GM19035 (cell line): Measurements from ENCODE around the gene SLC15A2.

ENCODE experiments used
- ATAC-seq: cut with Tn5 transposase; IDR thresholded peaks from one replicate; pipeline ENCODE4 v1.9.1; 2021; ENCODE audit not compliant: unreplicated experiment

SLC15A2 gene

DNA sequence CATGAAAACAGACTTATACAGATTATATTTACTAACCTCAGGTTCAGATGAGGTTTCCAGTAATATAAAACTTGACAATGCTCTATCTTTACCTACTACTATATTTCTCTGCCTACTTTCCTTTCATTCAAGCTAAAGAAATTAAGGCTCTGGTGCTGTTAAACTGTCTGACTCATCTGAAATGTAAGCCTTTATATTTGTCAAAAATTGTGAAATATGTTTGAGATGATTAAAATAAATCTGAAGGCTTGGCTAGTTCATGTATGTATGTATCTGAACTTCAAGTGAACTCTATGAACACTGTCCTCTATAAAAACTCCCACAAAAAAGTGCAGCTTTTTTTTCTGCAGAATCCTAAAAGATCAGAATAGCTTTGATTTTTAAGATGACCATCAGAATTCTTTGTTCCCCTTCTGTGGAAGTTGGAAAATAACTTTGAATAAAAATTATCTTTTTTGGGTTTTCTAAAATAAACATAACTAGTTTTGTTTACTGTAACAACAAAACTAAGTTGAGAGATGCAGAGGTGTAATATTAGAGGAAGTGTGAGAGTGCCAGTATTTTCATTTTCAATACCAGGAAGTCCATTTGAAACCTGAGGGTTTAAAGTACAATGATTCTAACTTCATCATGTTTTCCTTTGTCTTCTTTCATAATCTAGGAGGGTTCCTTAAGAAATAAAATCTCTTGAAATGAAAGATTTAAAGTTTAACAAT, 85.7 kb downstream of the SLC15A2 start:
- ATAC-seq = peak; percentile 70

- peak; percentile 19 for ATAC-seq
Observed at GRCh38 chr3:121980450-121980796, 86.2 kb downstream of the SLC15A2 start.

GRCh38 chr3:121981473-121981872, 87.3 kb downstream of the SLC15A2 start:
- ATAC-seq = no peak

GRCh38 chr3:121985846-121986245, 91.6 kb downstream of the SLC15A2 start:
- ATAC-seq = no peak

GRCh38 chr3:121988146-121988545, 93.9 kb downstream of the SLC15A2 start:
- no peak for ATAC-seq

GRCh38 chr3:121989943-121990342, 95.7 kb downstream of the SLC15A2 start:
- no peak for ATAC-seq

DNA sequence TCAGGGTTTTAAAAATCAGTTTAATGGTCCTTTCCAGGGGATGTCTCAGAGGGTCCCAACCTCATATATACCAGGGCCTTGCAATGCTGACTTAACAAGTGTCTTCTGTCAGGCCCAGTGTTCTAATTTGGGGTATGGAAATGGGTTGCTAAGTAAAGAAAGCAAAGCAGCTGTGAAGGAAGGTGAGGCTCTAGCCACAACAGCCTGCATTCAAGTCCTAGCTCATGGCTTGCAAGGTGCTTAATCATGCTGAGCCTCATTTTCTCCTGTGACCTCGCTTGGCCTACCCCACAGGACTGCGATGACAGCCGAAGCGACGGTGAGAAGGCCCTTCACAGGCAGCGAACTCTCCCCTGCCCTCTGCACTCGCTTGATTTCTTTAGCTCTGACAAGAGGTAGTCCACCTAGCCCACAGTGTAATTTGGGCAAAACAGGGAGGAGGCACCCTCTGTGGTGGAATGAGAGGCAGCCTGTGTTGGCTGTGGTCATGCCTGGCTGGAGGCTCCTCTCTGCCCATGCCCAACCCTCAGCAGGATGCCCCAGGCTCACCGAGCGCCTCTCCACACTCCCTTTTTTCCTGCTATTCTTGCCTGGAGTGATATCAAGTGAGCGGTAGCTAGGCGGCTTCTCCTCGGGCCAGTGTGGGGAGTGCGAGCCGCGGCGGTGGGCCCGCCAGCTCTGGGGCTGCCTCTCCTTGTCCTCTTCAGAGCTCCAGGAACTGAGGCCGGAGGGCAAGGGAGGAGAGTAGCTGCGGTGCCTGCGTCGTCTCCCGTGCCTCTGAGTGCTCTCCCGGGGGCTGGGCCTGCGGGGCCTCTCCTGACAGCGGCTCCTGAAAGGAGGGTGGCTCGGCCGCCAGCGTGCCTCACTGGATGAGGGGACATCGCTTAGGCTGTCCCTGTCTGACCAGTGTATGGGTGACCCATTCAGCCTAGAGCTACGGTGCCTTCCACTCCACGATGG, 98.7 kb downstream of the SLC15A2 start:
- ATAC-seq = peak; percentile 53
